Umbilical cord (tissue), 2 donors: ENCODE results near the gene MRPS30. TPM values are rescaled to one million over a fixed set of nuclear protein-coding genes. Genes with fewer than 3 reads are reported as not detected.
"Not testable (repeated sequence)": the region's sequence is repeated elsewhere in the genome, so short reads cannot be mapped to it uniquely, and the experiment has no call there.

Source experiments
- DNase-seq: peaks from one replicate; pipeline ENCODE4 v3.0.0-alpha.2; 2015; ENCODE audit warnings: low spot score
- total RNA-seq: library from RNA; depleted of rRNA; stranded (reverse); fragments of >200 nt; gene quantifications from one replicate; pipeline ENCODE4 v1.2.3, GENCODE V29; 2014; ENCODE audit warnings: low replicate concordance; ENCODE audit not compliant: insufficient read depth

MRPS30 gene
- total RNA-seq, 1 donor from 2014 or later = 78.7 TPM

GRCh38 chr5:44814761-44815160 lies 6.0 kb downstream of the MRPS30 start:
- DNase-seq = no peak

- DNase-seq = no peak
Observed at GRCh38 chr5:44821164-44821563, 12.4 kb downstream of the MRPS30 start.

- not testable (repeated sequence) for DNase-seq
Observed at GRCh38 chr5:44824662-44825061, 15.9 kb downstream of the MRPS30 start.

- DNase-seq = no peak
Observed at GRCh38 chr5:44827681-44828080, 18.9 kb downstream of the MRPS30 start.

GRCh38 chr5:44828719-44829118 lies 20.0 kb downstream of the MRPS30 start:
- DNase-seq = no peak

- no peak for DNase-seq
Observed at GRCh38 chr5:44830951-44831350, 22.2 kb downstream of the MRPS30 start.

GRCh38 chr5:44833249-44833648 lies 24.5 kb downstream of the MRPS30 start:
- DNase-seq = no peak

GRCh38 chr5:44835693-44836092 lies 26.9 kb downstream of the MRPS30 start:
- no peak for DNase-seq

- no peak for DNase-seq
Observed at GRCh38 chr5:44839018-44839681, 30.4 kb downstream of the MRPS30 start.

- DNase-seq = no peak
Observed at GRCh38 chr5:44842496-44843282, 33.9 kb downstream of the MRPS30 start.

- DNase-seq = no peak
Observed at GRCh38 chr5:44844744-44845143, 36.0 kb downstream of the MRPS30 start.

GRCh38 chr5:44845777-44846176 lies 37.0 kb downstream of the MRPS30 start:
- DNase-seq = no peak

GRCh38 chr5:44847206-44847852 lies 38.6 kb downstream of the MRPS30 start:
- no peak for DNase-seq

GRCh38 chr5:44860267-44860666 lies 51.5 kb downstream of the MRPS30 start:
- DNase-seq = no peak

GRCh38 chr5:44862808-44863207 lies 54.1 kb downstream of the MRPS30 start:
- DNase-seq = no peak
